IMR-90 (cell line): ENCODE measurements around the gene GAREM2. TPM values are rescaled to one million over a fixed set of nuclear protein-coding genes. Genes with fewer than 3 reads are reported as not detected.

ENCODE experiments used
- ATAC-seq: fragments of 200-7000 bp; cut with Tn5 transposase; 2 replicates; pipeline ENCODE4 v1.9.1; 2020; ENCODE audit warnings: low read depth, mild to moderate bottlenecking, moderate library complexity
- BruUV-seq: library from RNA; stranded (reverse); fragments of 400-500 nt; replicated peaks from 2 replicates; lab custom pipeline; 2021; lab: Mats Ljungman, UMichigan
- CTCF ChIA-PET: fragments of 300-600 bp; formaldehyde crosslinking; extraction: SDS; loops from one replicate; lab custom pipeline; 2021; ENCODE audit warnings: antibody characterized with exemption; lab: Yijun Ruan, JAX
- POLR2A ChIA-PET: fragments of 300-600 bp; sonication (Branson Sonifier 250); formaldehyde crosslinking; loops from one replicate; lab custom pipeline; 2022; ENCODE audit warnings: antibody characterized with exemption; ENCODE audit not compliant: unreplicated experiment; lab: Charles Lee
- DNase-seq: peaks from one replicate; pipeline ENCODE4 v3.0.0; 2013
- H2AFZ ChIP-seq: replicated peaks from 2 replicates; pipeline ENCODE3; 2013; ENCODE audit warnings: low read length, mild to moderate bottlenecking; ENCODE audit not compliant: poor library complexity
- H2AK5ac ChIP-seq: 2 replicates; pipeline ENCODE4 v1.6.1; 2013; ENCODE audit warnings: low read depth, low read length, inconsistent platforms
- H2AK9ac ChIP-seq: replicated peaks from 2 replicates; pipeline ENCODE3; 2013; ENCODE audit warnings: mild to moderate bottlenecking, low read depth, low read length, moderate library complexity; ENCODE audit not compliant: poor library complexity
- H2BK120ac ChIP-seq: 2 replicates; pipeline ENCODE4 v1.6.1; 2013; ENCODE audit warnings: low read depth, low read length, inconsistent platforms
- H2BK15ac ChIP-seq: 3 replicates; pipeline ENCODE4 v1.6.1; 2013; ENCODE audit warnings: low read depth, low read length, inconsistent platforms
- H2BK20ac ChIP-seq: 2 replicates; pipeline ENCODE4 v1.6.1; 2013; ENCODE audit warnings: low read depth, mild to moderate bottlenecking, inconsistent platforms, low read length, moderate library complexity
- H2BK5ac ChIP-seq: 2 replicates; pipeline ENCODE4 v1.6.1; 2013; ENCODE audit warnings: mild to moderate bottlenecking, low read depth, low read length, inconsistent platforms; ENCODE audit not compliant: poor library complexity, severe bottlenecking
- H3K14ac ChIP-seq: replicated peaks from 2 replicates; pipeline ENCODE4 v1.6.1; 2013; ENCODE audit warnings: low read depth, low read length, inconsistent platforms
- H3K18ac ChIP-seq: 2 replicates; pipeline ENCODE4 v1.6.1; 2013; ENCODE audit warnings: low read depth, low read length, control low read depth
- H3K23ac ChIP-seq: 2 replicates; pipeline ENCODE4 v1.6.1; 2013; ENCODE audit warnings: low read depth, low read length, inconsistent platforms
- H3K27ac ChIP-seq: 2 replicates; pipeline ENCODE4 v1.5.1; 2013; ENCODE audit warnings: mild to moderate bottlenecking, control low read depth, low read length; ENCODE audit not compliant: insufficient read depth
- H3K27me3 ChIP-seq: 2 replicates; pipeline ENCODE4 v1.6.1; 2013; ENCODE audit warnings: low read length; ENCODE audit not compliant: control insufficient read depth, insufficient read depth
- H3K36me3 ChIP-seq: 2 replicates; pipeline ENCODE4 v1.6.1; 2013; ENCODE audit warnings: low read length, mixed read lengths; ENCODE audit not compliant: control insufficient read depth, insufficient read depth
- H3K4ac ChIP-seq: 2 replicates; pipeline ENCODE4 v1.6.1; 2013; ENCODE audit warnings: low read depth, low read length, inconsistent platforms
- H3K4me1 ChIP-seq: 2 replicates; pipeline ENCODE4 v1.6.1; 2013; ENCODE audit warnings: low read length, mixed read lengths; ENCODE audit not compliant: control insufficient read depth, insufficient read depth
- H3K4me2 ChIP-seq: 2 replicates; pipeline ENCODE4 v1.6.1; 2013; ENCODE audit warnings: low read depth, mild to moderate bottlenecking, control low read depth, low read length, moderate library complexity
- H3K4me3 ChIP-seq: 2 replicates; pipeline ENCODE4 v1.5.1; 2013; ENCODE audit warnings: low read depth, mild to moderate bottlenecking, control low read depth, low read length, moderate library complexity; ENCODE audit not compliant: insufficient read depth
- H3K56ac ChIP-seq: 2 replicates; pipeline ENCODE4 v1.6.1; 2013; ENCODE audit warnings: low read length, inconsistent platforms; ENCODE audit not compliant: insufficient read depth; ENCODE audit errors: extremely low read depth
- H3K79me1 ChIP-seq, 2 experiments: 2 replicates each; pipeline ENCODE4 v1.6.1; 2013; ENCODE audit warnings: low read length in 2 of 2, inconsistent platforms in 1 of 2, low read depth in 1 of 2
- H3K9ac ChIP-seq: 2 replicates; pipeline ENCODE4 v1.6.1; 2013; ENCODE audit warnings: low read depth, low read length, control low read depth
- H3K9me1 ChIP-seq: 2 replicates; pipeline ENCODE4 v1.6.1; 2013; ENCODE audit warnings: low read length, inconsistent platforms; ENCODE audit not compliant: insufficient read depth
- H3K9me3 ChIP-seq: 2 replicates; pipeline ENCODE4 v1.6.1; 2013; ENCODE audit warnings: low read length; ENCODE audit not compliant: control insufficient read depth, insufficient read depth
- H4K20me1 ChIP-seq: 2 replicates; pipeline ENCODE4 v1.6.1; 2013; ENCODE audit warnings: low read length, inconsistent platforms; ENCODE audit not compliant: insufficient read depth
- H4K5ac ChIP-seq: 2 replicates; pipeline ENCODE4 v1.6.1; 2013; ENCODE audit warnings: mild to moderate bottlenecking, low read depth, low read length, control low read depth
- H4K8ac ChIP-seq, 2 experiments: 2 replicates each; pipeline ENCODE4 v1.6.1; 2013; ENCODE audit warnings: low read depth in 2 of 2, low read length in 2 of 2, control low read depth in 1 of 2, inconsistent platforms in 1 of 2
- H4K91ac ChIP-seq: 2 replicates; pipeline ENCODE4 v1.6.1; 2013; ENCODE audit warnings: low read depth, low read length, inconsistent platforms; ENCODE audit not compliant: insufficient read depth
- CEBPB ChIP-seq: IDR thresholded peaks from 2 replicates; pipeline ENCODE4 v1.6.1; 2012; ENCODE audit warnings: low read depth, low read length, improper control_type of control experiment
- MXI1 ChIP-seq: IDR thresholded peaks from 2 replicates; pipeline ENCODE4 v1.6.1; 2012; ENCODE audit warnings: low read depth, mild to moderate bottlenecking, low read length, moderate library complexity, borderline replicate concordance
- NFE2L2 ChIP-seq: fragments of 150-350 bp; IDR thresholded peaks from 2 replicates; pipeline ENCODE4 v1.6.1; 2016; ENCODE audit warnings: low read depth, mild to moderate bottlenecking, low read length
- RCOR1 ChIP-seq: IDR thresholded peaks from 2 replicates; pipeline ENCODE4 v1.6.1; 2012; ENCODE audit warnings: mild to moderate bottlenecking, low read length, improper control_type of control experiment; ENCODE audit not compliant: insufficient replicate concordance
- RFX5 ChIP-seq: IDR thresholded peaks from 2 replicates; pipeline ENCODE4 v1.8.0; 2012; ENCODE audit warnings: low read depth, mild to moderate bottlenecking, low read length, moderate library complexity
- SMC3 ChIP-seq: fragments of 150-350 bp; IDR thresholded peaks from 2 replicates; pipeline ENCODE4 v1.6.1; 2016; ENCODE audit warnings: low read depth, mild to moderate bottlenecking, antibody characterized with exemption, low read length, moderate library complexity
- USF2 ChIP-seq: fragments of 150-350 bp; IDR thresholded peaks from 2 replicates; pipeline ENCODE4 v1.6.1; 2017; ENCODE audit warnings: mild to moderate bottlenecking, antibody characterized with exemption, low read length, low read depth
- WGBS, 2 experiments: methylation state at CpG; one replicate each; pipeline versions ENCODE4 v1.1.5 to v1.1.7; 2013; ENCODE audit warnings: missing lambda C conversion rate in 2 of 2; ENCODE audit not compliant: insufficient read length in 1 of 2; ENCODE audit errors: extremely low coverage in 2 of 2; 5-methylcytosine and 5-hydroxymethylcytosine counted together
- dilution Hi-C: fragments of 300-500 bp; cut with HindIII; formaldehyde crosslinking; loops from one replicate; pipeline ENCODE4 v1.14.3; 2018; ENCODE audit warnings: low sequenced_read_pairs; ENCODE audit not compliant: unreplicated experiment
- in situ Hi-C: fragments of 300-500 bp; cut with MboI; formaldehyde crosslinking; loops from 3 replicates; pipeline ENCODE4 v1.14.3; 2019; ENCODE audit warnings: low sequenced_read_pairs, inconsistent platforms, mixed read lengths
- intact Hi-C: fragments of 100-400 bp; cut with micrococcal nuclease; formaldehyde crosslinking; loops from 2 replicates; pipeline ENCODE4 v1.10.0; 2022
- polyA plus RNA-seq, 3 experiments: library from polyadenylated mRNA; depleted of rRNA; stranded (reverse); fragments of >200 nt; gene quantifications; 2 replicates each; pipeline ENCODE4 v1.2.3, GENCODE V29; 2012; ENCODE audit warnings: low replicate concordance in 1 of 3
- total RNA-seq: library from RNA; depleted of rRNA; stranded (reverse); fragments of >200 nt; gene quantifications from 2 replicates; pipeline ENCODE4 v1.2.3, GENCODE V29; 2012
- TF ChIP-seq, protein P1 (sequence below): conservative IDR thresholded peaks from 2 replicates; pipeline ENCODE4 v1.5.1; 2012; ENCODE audit warnings: mild to moderate bottlenecking, low read depth, low read length, improper control_type of control experiment

GAREM2 gene
- total and polyA plus RNA-seq, 2 of the 4 experiments (the other 2 are of a cell fraction): 0.36 to 1.8 TPM

- DNase-seq (no peak), ATAC-seq (no peak)
- H2BK15ac ChIP-seq: no peak overlapping the region
- H4K5ac ChIP-seq: no peak overlapping the region
- H3K79me1 ChIP-seq: no peaks in the 10 kb centered on the region
- dilution Hi-C loops (no loop called here), intact Hi-C loops (no loop called here), in situ Hi-C loops (no loop called here)
- CTCF ChIA-PET: no interaction called here
- no peaks in the 10 kb centered on the region for H4K20me1 ChIP-seq
- H2BK120ac ChIP-seq: no peak overlapping the region
- no peak overlapping the region for H3K18ac ChIP-seq
- H3K4me2 ChIP-seq: no peak overlapping the region
- H3K9me1 ChIP-seq: no peaks in the 10 kb centered on the region
- H3K9me3 ChIP-seq: no peaks in the 10 kb centered on the region
- TF ChIP-seq USF2 (no peak), RFX5 (no peak), NFE2L2 (no peak), MXI1 (no peak), CEBPB (no peak), RCOR1 (no peak), SMC3 (no peak)
- TF ChIP-seq, protein P1, sequence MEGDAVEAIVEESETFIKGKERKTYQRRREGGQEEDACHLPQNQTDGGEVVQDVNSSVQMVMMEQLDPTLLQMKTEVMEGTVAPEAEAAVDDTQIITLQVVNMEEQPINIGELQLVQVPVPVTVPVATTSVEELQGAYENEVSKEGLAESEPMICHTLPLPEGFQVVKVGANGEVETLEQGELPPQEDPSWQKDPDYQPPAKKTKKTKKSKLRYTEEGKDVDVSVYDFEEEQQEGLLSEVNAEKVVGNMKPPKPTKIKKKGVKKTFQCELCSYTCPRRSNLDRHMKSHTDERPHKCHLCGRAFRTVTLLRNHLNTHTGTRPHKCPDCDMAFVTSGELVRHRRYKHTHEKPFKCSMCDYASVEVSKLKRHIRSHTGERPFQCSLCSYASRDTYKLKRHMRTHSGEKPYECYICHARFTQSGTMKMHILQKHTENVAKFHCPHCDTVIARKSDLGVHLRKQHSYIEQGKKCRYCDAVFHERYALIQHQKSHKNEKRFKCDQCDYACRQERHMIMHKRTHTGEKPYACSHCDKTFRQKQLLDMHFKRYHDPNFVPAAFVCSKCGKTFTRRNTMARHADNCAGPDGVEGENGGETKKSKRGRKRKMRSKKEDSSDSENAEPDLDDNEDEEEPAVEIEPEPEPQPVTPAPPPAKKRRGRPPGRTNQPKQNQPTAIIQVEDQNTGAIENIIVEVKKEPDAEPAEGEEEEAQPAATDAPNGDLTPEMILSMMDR: no peak
- H2BK5ac ChIP-seq: no peak overlapping the region
- H3K14ac ChIP-seq: no peak overlapping the region
- H3K27me3 ChIP-seq: no peaks in the 10 kb centered on the region; the same call in 1 of the 2 replicates
- H2BK20ac ChIP-seq: no peak overlapping the region
- no peak overlapping the region for H3K4ac ChIP-seq
- H3K23ac ChIP-seq: no peak overlapping the region
- no peak overlapping the region for H3K56ac ChIP-seq
- BruUV-seq: no TSS peak
- H3K27ac ChIP-seq: no peak overlapping the region
- 93% methylated on average over 2 of the region's 11 CpGs; no CpG with 5 or more reads in 1 of the 2 experiments for WGBS, 2 experiments
- H3K9ac ChIP-seq: no peak overlapping the region
- no peak overlapping the region for H2AFZ ChIP-seq
- H2AK9ac ChIP-seq: no peak overlapping the region
- no peak overlapping the region for H2AK5ac ChIP-seq
- H3K4me1 ChIP-seq: no peaks in the 10 kb centered on the region
- POLR2A ChIA-PET: no interaction called here
- no peak overlapping the region for H3K4me3 ChIP-seq
- no peak overlapping the region for H4K8ac ChIP-seq
- H4K91ac ChIP-seq: no peak overlapping the region
- no peaks in the 10 kb centered on the region for H3K36me3 ChIP-seq
Measured at GRCh38 chr2:26182887-26183630, 10.2 kb downstream of the GAREM2 start.
